ENCODE data around the gene TFE3. TPM values are rescaled to one million over a fixed set of nuclear protein-coding genes. Genes with fewer than 3 reads are reported as not detected.

TFE3 gene
- total RNA-seq, 1 experiment from 2014 or later = 46.4 TPM

- TF ChIP-seq ERG (CRISPR knock-in tag; IDR thresholded peaks at IDR 0.05) (no peak), ZMAT4 (CRISPR knock-in tag; IDR thresholded peaks at IDR 0.05) (no peak), TEAD1 (CRISPR knock-in tag; IDR thresholded peaks at IDR 0.05) (no peak), AR (CRISPR knock-in tag; IDR thresholded peaks at IDR 0.05) (no peak), MAX (CRISPR knock-in tag; IDR thresholded peaks at IDR 0.05) (no peak), FOXJ3 (CRISPR knock-in tag; IDR thresholded peaks at IDR 0.05; ENCODE audit: borderline replicate concordance) (no peak)
Observed at GRCh38 chrX:49058794-49059193, 15.6 kb upstream of the TFE3 start, which contains the start of gene CCDC120 (continued).

- Mint-ChIP-seq H3K36me3 (no peaks in the 10 kb centered on the region), H3K9me3 (no peaks in the 10 kb centered on the region), H3K4me1 (peaks cover 21% of the 10 kb centered on the region), H3K27ac (peak overlapping the region; percentile 64), H3K27me3 (ENCODE audit: low read depth) (no peaks in the 10 kb centered on the region; the same call in 1 of the 2 replicates), H3K4me3 (peak overlapping the region; percentile 82)
- ChIA-PET CTCF (no interaction called here), POLR2A (no interaction called here)
- TF ChIP-seq ZSCAN18 (CRISPR knock-in tag; IDR thresholded peaks at IDR 0.05) (no peak), FOXP1 (CRISPR knock-in tag; IDR thresholded peaks at IDR 0.05; ENCODE audit: borderline replicate concordance) (no peak), USF2 (CRISPR knock-in tag; IDR thresholded peaks at IDR 0.05) (no peak), E2F4 (CRISPR knock-in tag; IDR thresholded peaks at IDR 0.05; ENCODE audit: borderline replicate concordance, low read depth) (no peak), ZNF532 (CRISPR knock-in tag; IDR thresholded peaks at IDR 0.05; ENCODE audit: borderline replicate concordance) (no peak), ESRRA (CRISPR knock-in tag; IDR thresholded peaks at IDR 0.05; ENCODE audit: borderline replicate concordance) (no peak), ZNF416 (CRISPR knock-in tag; IDR thresholded peaks at IDR 0.05) (no peak), ZNF121 (CRISPR knock-in tag; IDR thresholded peaks at IDR 0.05) (no peak), ELF4 (CRISPR knock-in tag; IDR thresholded peaks at IDR 0.05; ENCODE audit: low read depth) (no peak), ZNF671 (CRISPR knock-in tag; IDR thresholded peaks at IDR 0.05) (no peak), NR2C2 (CRISPR knock-in tag; IDR thresholded peaks at IDR 0.05) (no peak), ERG (CRISPR knock-in tag; IDR thresholded peaks at IDR 0.05) (no peak)
- ATAC-seq = no peak
- DNase-seq (ENCODE audit: low spot score) = no peak
Observed at GRCh38 chrX:49054073-49054762, 11.1 kb upstream of the TFE3 start.
